Activated T-cell treated with anti-CD3 and anti-CD28 coated beads, Interleukin-2, amount 50 U/mL, for 72 hours (primary cell): ENCODE data around the gene HTT. TPM values are rescaled to one million over a fixed set of nuclear protein-coding genes. Genes with fewer than 3 reads are reported as not detected.
A peak's percentile ranks its signal among the peaks of the same experiment; 100 is the strongest.

Experiments used
- ATAC-seq, 2 donors: fragments of 150-1000 bp; cut with Tn5 transposase; replicated peaks in 1 of 2; 2 replicates each; pipeline ENCODE4 v1.10.0; 2021; ENCODE audit warnings: moderate library complexity in 2 of 2, mild to moderate bottlenecking in 1 of 2
- DNase-seq, 2 donors: peaks; one replicate each; pipeline ENCODE4 v3.0.0; 2021 to 2022; ENCODE audit warnings: mixed read lengths in 1 of 2
- H3K27ac Mint-ChIP-seq: one replicate; pipeline ENCODE4 v1.8.0; 2022; ENCODE audit warnings: mild to moderate bottlenecking, moderate library complexity, mixed read lengths
- H3K27me3 Mint-ChIP-seq: one replicate; pipeline ENCODE4 v1.8.0; 2022; ENCODE audit warnings: low read depth, mixed read lengths
- H3K36me3 Mint-ChIP-seq, 2 donors: one replicate each; pipeline ENCODE4 v1.8.0; 2022; ENCODE audit warnings: mixed read lengths in 2 of 2, mild to moderate bottlenecking in 1 of 2; ENCODE audit not compliant: insufficient read depth in 2 of 2
- H3K4me1 Mint-ChIP-seq: one replicate; pipeline ENCODE4 v1.8.0; 2022; ENCODE audit warnings: low read depth, mixed read lengths
- H3K4me3 Mint-ChIP-seq, 2 donors: one replicate each; pipeline ENCODE4 v1.8.0; 2022; ENCODE audit warnings: mild to moderate bottlenecking in 2 of 2, mixed read lengths in 2 of 2, moderate library complexity in 2 of 2
- H3K9me3 Mint-ChIP-seq, 2 donors: one replicate each; pipeline ENCODE4 v1.8.0; 2022; ENCODE audit warnings: mixed read lengths in 2 of 2
- total RNA-seq, 2 donors: library from RNA; stranded (reverse); gene quantifications; one replicate each; pipeline ENCODE4 v1.2.3, GENCODE V29; 2022

The HTT gene
- total RNA-seq, 2 donors from 2014 or later: 88.0 to 97.9 TPM

DNA sequence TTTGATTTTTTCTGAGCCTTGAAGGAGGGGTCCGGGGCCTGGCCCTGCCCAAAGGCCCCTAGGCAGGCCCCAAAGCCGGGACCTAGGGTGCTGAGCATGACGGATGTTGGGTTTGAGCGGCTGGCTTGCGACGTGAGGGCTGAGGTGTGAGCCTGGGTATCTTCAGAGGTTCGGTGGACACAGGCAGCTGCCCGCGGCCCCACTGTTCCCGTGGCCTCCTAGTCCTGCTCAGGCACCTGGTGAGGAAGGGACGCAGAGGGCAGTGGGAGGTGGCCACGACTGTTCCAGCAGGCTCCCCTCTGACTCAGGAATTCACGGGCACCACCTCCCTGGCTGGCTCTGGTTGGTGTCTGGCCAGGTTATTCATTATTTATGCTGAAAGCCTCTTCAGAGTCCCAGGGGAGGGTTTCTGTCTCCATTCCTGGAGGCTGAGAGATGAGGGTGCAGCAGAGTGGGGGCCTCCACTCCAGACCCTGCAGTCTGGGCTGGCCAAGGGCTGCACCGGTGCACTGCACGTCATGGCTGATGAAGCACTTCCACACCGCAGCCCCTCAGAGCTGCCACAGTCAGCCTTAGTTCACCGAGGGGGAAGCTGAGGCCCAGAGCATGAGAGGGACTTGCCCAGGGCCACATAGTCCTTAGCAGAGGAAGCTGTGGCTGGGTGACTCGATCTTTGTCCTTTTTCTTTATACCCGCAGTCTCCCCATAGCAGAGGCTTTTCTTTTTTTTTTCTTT, 176.6 kb downstream of the HTT start:
- no peak overlapping the region for H3K27ac Mint-ChIP-seq
- no peaks in the 10 kb centered on the region for H3K36me3 Mint-ChIP-seq
- DNase-seq: peak in 1 of 2 donors; percentile 16
- peaks cover 8% of the 10 kb centered on the region for H3K4me1 Mint-ChIP-seq
- H3K4me3 Mint-ChIP-seq: no peak overlapping the region
- H3K27me3 Mint-ChIP-seq: no peaks in the 10 kb centered on the region
- ATAC-seq: peak; percentile 52 to 60
- H3K9me3 Mint-ChIP-seq: no peaks in the 10 kb centered on the region

DNA sequence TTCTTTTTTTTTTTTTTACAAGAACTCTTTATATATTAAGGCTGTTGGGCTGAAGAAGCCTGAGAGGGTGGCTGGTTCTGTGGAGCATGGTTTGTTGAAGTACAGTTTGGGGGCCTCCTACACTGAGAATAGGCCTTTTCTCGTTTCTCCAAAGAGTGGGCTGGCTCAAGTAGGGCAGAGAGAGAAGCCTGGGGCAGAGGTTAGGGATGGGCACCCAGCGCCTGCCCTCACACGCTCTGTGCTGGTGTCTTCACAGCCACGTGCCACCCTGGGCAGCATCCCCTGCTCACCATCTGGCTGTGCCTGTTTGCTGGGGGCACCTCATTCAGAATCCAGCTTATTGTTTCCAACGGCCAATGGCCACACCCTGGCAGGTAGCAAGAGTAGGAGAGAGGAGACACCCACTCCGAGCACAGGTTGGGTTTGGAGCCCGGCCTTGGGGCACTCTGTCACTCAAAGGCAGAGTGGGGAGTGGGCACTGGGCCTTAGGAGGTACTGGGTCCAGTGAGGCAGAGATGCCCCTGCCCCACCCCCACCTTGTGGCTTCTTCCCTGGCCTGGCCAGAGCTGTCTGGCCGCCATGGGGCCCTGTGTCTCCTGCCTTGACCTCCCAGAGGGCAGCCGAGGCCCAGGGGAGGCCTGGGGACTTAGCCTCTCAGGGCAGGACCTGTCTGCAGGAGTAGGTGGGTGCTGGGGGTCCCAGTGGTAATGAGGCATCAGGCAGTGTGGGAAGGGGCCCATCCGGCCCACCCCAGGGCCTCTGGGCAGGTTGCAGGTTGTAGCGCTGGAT, 177.4 kb downstream of the HTT start:
- Mint-ChIP-seq H3K27ac (no peak overlapping the region), H3K4me3 (no peak overlapping the region)
- ATAC-seq: peak in 1 of 2 donors; percentile 6

DNA sequence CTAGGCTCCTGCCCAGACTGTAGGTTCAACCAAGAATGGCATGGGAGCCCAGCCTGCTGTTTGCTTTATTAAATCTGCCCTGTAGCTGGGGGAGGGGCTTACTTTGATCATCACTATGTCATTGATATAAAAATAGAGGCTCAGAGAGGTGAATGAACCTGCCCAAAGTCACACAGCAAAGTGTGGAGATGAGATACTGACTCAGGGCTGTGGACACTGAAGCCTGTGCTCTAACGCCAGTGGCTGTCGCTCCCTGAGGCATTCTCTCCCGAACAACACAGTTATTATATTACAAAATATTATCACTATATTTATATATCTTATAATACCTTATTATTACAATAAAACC, 178.0 kb downstream of the HTT start:
- DNase-seq (no peak), ATAC-seq (no peak)
- H3K4me1 Mint-ChIP-seq: peaks cover 8% of the 10 kb centered on the region
- H3K9me3 Mint-ChIP-seq: no peaks in the 10 kb centered on the region
- H3K4me3 Mint-ChIP-seq: no peak overlapping the region
- H3K27me3 Mint-ChIP-seq: no peaks in the 10 kb centered on the region
- H3K27ac Mint-ChIP-seq: no peak overlapping the region
- no peaks in the 10 kb centered on the region for H3K36me3 Mint-ChIP-seq

More for the DNA sequence above, 177.4 kb downstream of the HTT start:
- Mint-ChIP-seq H3K36me3 (no peaks in the 10 kb centered on the region), H3K9me3 (no peaks in the 10 kb centered on the region), H3K4me1 (peaks cover 8% of the 10 kb centered on the region), H3K27me3 (no peaks in the 10 kb centered on the region)
- DNase-seq: no peak

- no peak for ATAC-seq
- no peaks in the 10 kb centered on the region for H3K27me3 Mint-ChIP-seq
- H3K27ac Mint-ChIP-seq: no peak overlapping the region
- DNase-seq: no peak
- H3K4me3 Mint-ChIP-seq: no peak overlapping the region
- peaks cover 8% of the 10 kb centered on the region for H3K4me1 Mint-ChIP-seq
- H3K9me3 Mint-ChIP-seq: no peaks in the 10 kb centered on the region
- no peaks in the 10 kb centered on the region for H3K36me3 Mint-ChIP-seq
Observed at GRCh38 chr4:3252831-3253641, 178.6 kb downstream of the HTT start.

GRCh38 chr4:3253808-3254207, 179.3 kb downstream of the HTT start:
- Mint-ChIP-seq H3K4me1 (peaks cover 8% of the 10 kb centered on the region), H3K9me3 (no peaks in the 10 kb centered on the region), H3K4me3 (no peak overlapping the region), H3K27me3 (no peaks in the 10 kb centered on the region), H3K36me3 (no peaks in the 10 kb centered on the region), H3K27ac (no peak overlapping the region)
- DNase-seq (no peak), ATAC-seq (no peak)

DNA sequence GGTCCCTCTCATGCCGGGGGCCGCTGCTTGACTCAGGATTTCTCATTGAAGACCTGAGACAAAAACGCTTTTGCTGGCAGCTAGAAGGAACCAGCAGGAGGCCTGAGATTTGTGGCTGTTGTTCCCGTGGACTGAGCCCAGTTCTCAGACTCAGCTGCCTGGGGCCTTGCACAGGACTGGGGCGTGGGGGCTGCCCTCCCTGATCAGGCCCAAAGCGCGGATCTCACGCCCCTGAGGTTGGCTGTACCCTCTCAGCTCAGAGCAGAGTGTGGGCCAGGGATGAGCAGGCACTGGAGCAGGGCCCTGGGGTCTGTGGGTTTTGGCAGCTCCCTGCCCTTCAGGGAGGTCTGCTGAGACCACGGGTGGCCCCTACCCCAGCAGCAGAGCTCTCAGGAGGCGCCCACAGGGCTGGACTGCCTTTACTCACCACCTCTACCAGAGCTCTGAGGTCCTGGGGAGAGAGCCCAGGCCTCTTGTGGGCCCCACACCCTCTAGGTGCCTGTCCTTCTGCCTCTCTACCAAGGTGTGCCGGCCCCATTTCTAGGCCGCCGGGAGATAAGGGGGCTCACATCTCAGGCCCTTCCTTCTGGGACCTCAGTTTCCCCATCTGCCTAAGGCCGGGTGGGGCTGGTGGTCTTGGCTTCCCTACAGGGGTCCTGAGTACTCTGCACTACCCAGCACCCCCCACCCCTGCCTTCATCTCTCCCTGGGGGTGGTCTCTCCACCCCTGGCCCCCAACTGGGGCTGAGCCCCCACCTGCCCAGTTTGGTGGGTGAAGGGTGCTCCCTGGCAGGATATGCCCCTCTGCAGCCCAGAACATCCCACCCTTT, 180.0 kb downstream of the HTT start:
- Mint-ChIP-seq H3K9me3 (no peaks in the 10 kb centered on the region), H3K27me3 (no peaks in the 10 kb centered on the region), H3K4me1 (peaks cover 8% of the 10 kb centered on the region), H3K4me3 (no peak overlapping the region), H3K27ac (no peak overlapping the region), H3K36me3 (no peaks in the 10 kb centered on the region)
- DNase-seq: no peak
- ATAC-seq: no peak

- DNase-seq: no peak
- Mint-ChIP-seq H3K9me3 (no peaks in the 10 kb centered on the region), H3K27me3 (no peaks in the 10 kb centered on the region), H3K4me3 (no peak overlapping the region), H3K36me3 (no peaks in the 10 kb centered on the region), H3K4me1 (peaks cover 8% of the 10 kb centered on the region), H3K27ac (no peak overlapping the region)
- ATAC-seq: no peak
Observed at GRCh38 chr4:3255611-3256186, 181.2 kb downstream of the HTT start.

DNA sequence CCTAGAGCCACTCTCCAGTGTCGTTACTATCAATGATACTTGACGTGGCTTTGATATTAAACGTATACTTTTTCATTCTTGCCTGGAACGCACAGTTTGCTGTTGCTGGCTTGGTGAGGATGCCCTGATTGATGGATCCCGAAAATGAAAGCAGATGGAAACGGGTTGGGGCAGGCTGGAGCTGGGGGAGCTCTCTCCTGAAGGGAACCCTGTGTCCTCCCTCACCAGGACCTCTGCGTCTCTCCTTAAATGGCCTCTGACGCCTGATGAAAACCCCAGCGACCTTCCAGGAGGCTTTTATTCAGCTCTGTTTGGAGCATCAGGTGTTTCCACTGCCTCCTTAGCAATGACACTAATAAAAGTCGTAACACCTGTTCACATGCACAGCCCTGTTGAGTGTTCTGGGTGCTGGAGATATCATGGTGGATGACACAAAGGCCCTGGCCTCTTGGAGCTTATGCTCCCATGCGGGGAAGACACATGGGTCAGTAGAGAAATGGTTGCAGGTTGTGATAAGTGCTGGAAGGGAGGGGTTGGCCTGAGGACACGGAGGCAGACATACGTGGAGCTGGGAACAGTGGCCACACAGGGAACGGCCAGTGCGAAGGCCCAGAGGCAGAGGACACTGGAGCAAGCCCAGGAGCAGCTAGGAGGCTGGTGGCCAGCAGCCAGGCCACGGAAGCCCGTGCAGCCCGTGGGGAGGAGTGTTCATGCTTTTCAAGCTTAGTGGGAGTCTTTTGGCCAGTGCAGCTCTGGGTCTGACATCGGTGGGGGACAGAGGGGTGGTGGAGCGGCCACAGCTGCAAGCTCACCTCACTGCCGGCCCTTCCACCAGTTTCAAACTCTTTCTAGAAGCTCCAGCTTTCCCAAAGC, 182.0 kb downstream of the HTT start:
- Mint-ChIP-seq H3K27me3 (no peaks in the 10 kb centered on the region), H3K4me1 (peaks cover 4% of the 10 kb centered on the region)

DNA sequence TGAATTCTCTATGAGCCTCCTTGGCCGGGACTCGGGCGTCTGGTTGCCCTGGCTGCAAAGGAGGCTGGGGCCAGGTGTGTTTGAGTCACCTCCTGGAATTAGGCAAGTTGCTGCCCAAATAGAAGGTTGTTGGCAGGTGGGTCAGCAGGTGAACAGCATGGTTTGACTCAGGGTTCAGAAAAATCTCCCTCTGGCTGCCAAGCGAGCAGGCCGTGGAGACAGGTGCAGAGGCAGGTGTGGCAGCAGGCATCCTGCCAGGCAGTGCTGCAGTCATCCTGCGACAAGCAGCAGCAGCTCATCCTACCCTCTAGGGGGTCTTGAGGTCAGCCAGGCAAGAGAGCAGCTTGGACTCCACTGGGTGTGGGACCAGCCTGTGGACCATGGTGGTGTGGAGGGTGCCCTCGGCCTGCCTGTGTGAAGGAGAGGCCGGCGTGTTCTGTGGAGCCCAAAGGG, 182.6 kb downstream of the HTT start:
- Mint-ChIP-seq H3K9me3 (no peaks in the 10 kb centered on the region), H3K4me1 (no peaks in the 10 kb centered on the region), H3K36me3 (no peaks in the 10 kb centered on the region), H3K27ac (no peak overlapping the region), H3K27me3 (no peaks in the 10 kb centered on the region), H3K4me3 (no peak overlapping the region)
- DNase-seq (no peak), ATAC-seq (no peak)

More for the DNA sequence above, 182.0 kb downstream of the HTT start:
- no peak overlapping the region for H3K4me3 Mint-ChIP-seq
- no peak overlapping the region for H3K27ac Mint-ChIP-seq
- no peaks in the 10 kb centered on the region for H3K9me3 Mint-ChIP-seq
- H3K36me3 Mint-ChIP-seq: no peaks in the 10 kb centered on the region
- no peak for DNase-seq
- no peak for ATAC-seq

DNA sequence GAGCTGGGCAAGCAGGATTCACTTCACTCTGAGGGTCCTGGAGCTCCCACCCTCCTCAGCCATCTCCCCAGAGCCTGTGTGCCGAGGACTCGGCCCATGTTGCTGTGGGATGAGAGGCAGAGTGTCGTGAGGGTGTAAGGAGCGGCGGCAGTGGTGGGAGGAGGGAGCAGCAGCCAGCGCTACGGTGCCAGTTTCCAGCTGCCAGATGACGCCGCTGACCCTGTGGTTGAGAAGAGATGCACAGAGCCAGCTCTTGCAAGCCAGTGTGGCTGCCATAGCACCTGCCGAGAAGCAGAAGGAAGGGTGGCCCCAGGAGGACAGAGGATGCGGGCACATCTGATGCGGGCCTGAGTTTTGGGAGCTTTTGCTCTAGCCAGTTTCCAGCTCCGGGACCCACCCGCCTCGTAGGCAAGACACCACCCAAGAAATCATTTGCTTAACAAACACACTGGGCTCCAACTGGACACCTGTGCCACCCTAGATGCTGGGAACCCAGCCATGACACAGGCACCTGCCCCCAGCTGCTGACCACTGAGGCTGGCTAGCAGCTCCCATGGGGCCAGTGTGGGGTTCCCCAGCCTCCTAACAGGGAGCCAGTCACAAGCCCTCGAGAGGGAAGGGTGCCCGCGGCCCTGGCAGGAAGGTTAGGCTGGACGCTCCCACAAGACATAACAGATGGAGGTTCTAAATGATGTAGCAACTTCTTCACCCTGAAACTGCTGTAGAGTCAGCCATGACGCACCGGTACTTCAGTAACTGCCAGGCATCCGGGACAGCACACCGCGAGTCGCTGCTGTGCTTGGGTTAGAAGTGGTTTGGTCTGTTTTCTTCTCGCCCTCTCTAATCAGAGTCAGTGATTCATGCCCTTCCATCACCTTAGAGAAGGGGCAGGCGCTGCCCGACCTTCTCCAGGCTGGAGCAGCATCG, 183.3 kb downstream of the HTT start:
- ATAC-seq: peak; percentile 18 to 59
- H3K9me3 Mint-ChIP-seq: no peaks in the 10 kb centered on the region

More for the DNA sequence above, 183.3 kb downstream of the HTT start:
- no peak overlapping the region for H3K4me3 Mint-ChIP-seq
- no peaks in the 10 kb centered on the region for H3K27me3 Mint-ChIP-seq
- no peak for DNase-seq
- H3K4me1 Mint-ChIP-seq: no peaks in the 10 kb centered on the region
- no peaks in the 10 kb centered on the region for H3K36me3 Mint-ChIP-seq
- H3K27ac Mint-ChIP-seq: no peak overlapping the region
